Thymus (tissue), 11 donors: Measurements from ENCODE around the gene MED13L. TPM values are rescaled to one million over a fixed set of nuclear protein-coding genes. Genes with fewer than 3 reads are reported as not detected.

Experiments
- DNase-seq, 9 donors: peaks; one replicate each; pipeline ENCODE4 v3.0.0-alpha.2; 2013; ENCODE audit warnings: low spot score in 9 of 9, low read depth in 6 of 9, missing footprints in 1 of 9
- H3K27ac ChIP-seq, 2 donors: one replicate each; pipeline ENCODE4 v1.5.1; 2013; ENCODE audit warnings: control low read depth in 1 of 2, low read depth in 1 of 2, low read length in 1 of 2, mild to moderate bottlenecking in 1 of 2, moderate library complexity in 1 of 2
- H3K27me3 ChIP-seq, 2 donors: one replicate each; pipeline ENCODE4 v1.5.1; 2013; ENCODE audit warnings: low read length in 1 of 2; ENCODE audit not compliant: control insufficient read depth in 2 of 2, insufficient read depth in 1 of 2
- H3K36me3 ChIP-seq, 2 donors: one replicate each; pipeline ENCODE4 v1.5.1; 2013; ENCODE audit warnings: low read length in 1 of 2, mild to moderate bottlenecking in 1 of 2, moderate library complexity in 1 of 2; ENCODE audit not compliant: control insufficient read depth in 2 of 2, insufficient read depth in 2 of 2
- H3K4me1 ChIP-seq, 2 donors: one replicate each; pipeline ENCODE4 v1.5.1; 2013; ENCODE audit warnings: low read length in 2 of 2; ENCODE audit not compliant: control insufficient read depth in 2 of 2, insufficient read depth in 2 of 2
- H3K4me3 ChIP-seq, 2 donors: one replicate each; pipeline ENCODE4 v1.5.1; 2013; ENCODE audit warnings: low read length in 2 of 2, control low read depth in 1 of 2, mild to moderate bottlenecking in 1 of 2
- H3K9me3 ChIP-seq, 2 donors: one replicate each; pipeline ENCODE4 v1.5.1; 2013; ENCODE audit warnings: low read length in 1 of 2, mild to moderate bottlenecking in 1 of 2; ENCODE audit not compliant: control insufficient read depth in 2 of 2, insufficient read depth in 1 of 2
- WGBS: extraction: QIAGEN DNeasy Blood & Tissue Kit; methylation state at CpG from one replicate; pipeline ENCODE4 v1.1.7; 2013; 5-methylcytosine and 5-hydroxymethylcytosine counted together
- polyA plus RNA-seq: library from polyadenylated mRNA; stranded (reverse); fragments of 200-250 nt; gene quantifications from one replicate; pipeline ENCODE4 v1.2.3, GENCODE V29; 2013
- total RNA-seq: library from RNA; stranded (reverse); fragments of 120-200 nt; gene quantifications from one replicate; pipeline ENCODE4 v1.2.4, GENCODE V29; 2013
- donor health status: healthy.

MED13L gene
- total and polyA plus RNA-seq, 2 donors = 34.0 to 141 TPM

DNA sequence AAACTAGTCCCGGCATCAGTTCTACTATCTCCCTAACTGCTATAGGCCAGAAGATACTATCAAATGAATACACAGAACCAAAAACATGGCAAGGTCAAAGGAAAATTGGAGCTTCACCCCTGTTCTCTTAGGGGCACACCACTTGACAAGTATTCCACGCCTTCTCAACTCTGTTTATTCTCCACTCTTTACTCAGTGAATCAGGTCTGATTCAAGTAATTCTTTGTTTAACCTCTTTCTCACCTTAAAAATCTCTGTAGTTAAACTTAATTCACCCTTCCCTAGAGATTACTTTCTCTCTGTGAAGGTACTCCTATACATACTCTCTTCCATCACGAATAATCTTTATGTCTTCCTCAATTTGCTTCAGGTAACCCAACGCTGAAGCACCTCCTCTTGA, 248.9 kb downstream of the MED13L start:
- Histone ChIP-seq H3K4me1 (peaks cover 0 to 3% of the 10 kb centered on the region in 2 donors), H3K27me3 (no peaks in the 10 kb centered on the region), H3K4me3 (no peak overlapping the region), H3K9me3 (peaks cover 0 to 4% of the 10 kb centered on the region in 2 donors), H3K27ac (no peak overlapping the region), H3K36me3 (no peaks in the 10 kb centered on the region)
- over 99% methylated on average over 4 of the region's 4 CpGs for WGBS
- DNase-seq = no peak

DNA sequence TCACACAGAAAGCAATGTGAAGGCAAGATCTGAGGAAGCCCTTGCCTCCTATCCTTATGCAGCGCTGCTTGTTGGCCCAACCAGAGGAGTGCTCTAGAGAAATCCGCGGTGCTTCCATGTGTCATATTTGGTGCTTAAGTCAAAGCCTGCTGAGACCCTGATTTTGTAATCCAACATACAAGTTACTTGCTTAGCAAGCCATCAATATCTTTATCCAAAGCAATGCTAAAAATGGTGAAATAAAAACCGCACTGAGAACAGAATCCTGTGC, 250.0 kb downstream of the MED13L start:
- DNase-seq = no peak
- peaks cover 0 to 3% of the 10 kb centered on the region in 2 donors for H3K4me1 ChIP-seq
- 98% methylated on average over 4 of the region's 4 CpGs for WGBS
- H3K27ac ChIP-seq = no peak overlapping the region
- H3K36me3 ChIP-seq = peaks cover 0 to 3% of the 10 kb centered on the region in 2 donors
- no peaks in the 10 kb centered on the region for H3K27me3 ChIP-seq
- H3K9me3 ChIP-seq = peaks cover 0 to 4% of the 10 kb centered on the region in 2 donors
- no peak overlapping the region for H3K4me3 ChIP-seq

GRCh38 chr12:116026768-116027550, 250.5 kb downstream of the MED13L start:
- 91% methylated on average over 7 of the region's 7 CpGs for WGBS
- H3K36me3 ChIP-seq = peaks cover 3 to 7% of the 10 kb centered on the region in 2 donors
- H3K27me3 ChIP-seq = no peaks in the 10 kb centered on the region
- H3K4me3 ChIP-seq = no peak overlapping the region
- no peak for DNase-seq
- H3K9me3 ChIP-seq = peaks cover 0 to 4% of the 10 kb centered on the region in 2 donors
- H3K4me1 ChIP-seq = peaks cover 0 to 3% of the 10 kb centered on the region in 2 donors
- H3K27ac ChIP-seq = no peak overlapping the region

GRCh38 chr12:116026346-116026745, 251.1 kb downstream of the MED13L start:
- Histone ChIP-seq H3K27me3 (no peaks in the 10 kb centered on the region), H3K27ac (no peak overlapping the region), H3K9me3 (peaks cover 0 to 4% of the 10 kb centered on the region in 2 donors), H3K4me1 (peaks cover 0 to 3% of the 10 kb centered on the region in 2 donors), H3K36me3 (peaks cover 3 to 7% of the 10 kb centered on the region in 2 donors), H3K4me3 (no peak overlapping the region)
- DNase-seq = peak in 1 of 9 donors; percentile 13

DNA sequence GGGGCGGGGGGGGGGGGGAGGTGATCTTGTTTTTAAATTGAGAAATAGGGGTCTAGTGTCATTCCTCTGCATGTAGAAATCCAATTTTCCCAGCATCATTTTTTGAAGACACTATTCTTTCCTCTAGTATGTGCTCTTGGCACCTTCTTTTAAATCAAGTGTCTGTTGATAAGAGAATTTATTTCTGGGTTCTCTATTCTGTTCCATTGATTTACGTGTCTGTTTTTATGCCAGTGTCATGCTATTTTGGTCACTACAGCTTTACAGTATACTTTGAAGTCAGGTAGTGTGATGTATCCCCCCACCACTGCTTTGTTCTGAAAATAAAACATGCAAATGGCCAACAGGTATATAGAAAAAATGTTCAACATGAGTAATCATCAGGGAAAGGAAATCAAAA, 252.7 kb downstream of the MED13L start:
- H3K9me3 ChIP-seq = no peaks in the 10 kb centered on the region
- H3K4me3 ChIP-seq = no peak overlapping the region
- H3K36me3 ChIP-seq = peaks cover 4 to 13% of the 10 kb centered on the region in 2 donors
- no peak overlapping the region for H3K27ac ChIP-seq
- no peak for DNase-seq
- H3K4me1 ChIP-seq = peaks cover 0 to 3% of the 10 kb centered on the region in 2 donors
- H3K27me3 ChIP-seq = no peaks in the 10 kb centered on the region
- WGBS = 68% methylated on average over 2 of the region's 2 CpGs

DNA sequence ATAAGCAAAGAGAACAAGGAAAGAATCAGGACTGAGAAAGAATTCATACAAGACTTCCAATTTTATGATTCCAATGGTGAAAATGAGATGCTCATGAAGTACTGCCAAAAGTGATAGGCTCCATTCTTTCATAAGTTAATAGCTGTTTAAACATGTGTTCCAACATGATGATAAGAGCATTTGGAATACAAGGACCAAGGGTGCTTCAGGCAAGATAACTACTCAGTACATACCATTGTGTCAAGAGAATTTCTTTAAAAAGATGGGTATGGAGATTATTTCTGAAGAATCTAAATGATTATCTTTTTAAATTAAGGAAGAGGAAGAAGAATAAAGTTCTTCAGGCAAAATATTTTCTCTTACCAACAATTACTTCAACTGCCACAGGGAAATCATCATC, 258.1 kb downstream of the MED13L start:
- Histone ChIP-seq H3K4me1 (no peaks in the 10 kb centered on the region), H3K27ac (no peak overlapping the region), H3K36me3 (peaks cover 20 to 55% of the 10 kb centered on the region in 2 donors), H3K9me3 (no peaks in the 10 kb centered on the region), H3K27me3 (no peaks in the 10 kb centered on the region), H3K4me3 (no peak overlapping the region)
- no peak for DNase-seq

GRCh38 chr12:116018282-116018681, 259.2 kb downstream of the MED13L start:
- DNase-seq = no peak
- Histone ChIP-seq H3K4me1 (no peaks in the 10 kb centered on the region), H3K27me3 (no peaks in the 10 kb centered on the region), H3K27ac (no peak overlapping the region), H3K36me3 (peaks cover 20 to 64% of the 10 kb centered on the region in 2 donors), H3K4me3 (no peak overlapping the region), H3K9me3 (no peaks in the 10 kb centered on the region)
- 94% methylated on average over 2 of the region's 2 CpGs for WGBS

- peaks cover 32 to 78% of the 10 kb centered on the region in 2 donors for H3K36me3 ChIP-seq
These were observed 262.0 kb downstream of the MED13L start for GRCh38 chr12:116015525-116015924.

DNA sequence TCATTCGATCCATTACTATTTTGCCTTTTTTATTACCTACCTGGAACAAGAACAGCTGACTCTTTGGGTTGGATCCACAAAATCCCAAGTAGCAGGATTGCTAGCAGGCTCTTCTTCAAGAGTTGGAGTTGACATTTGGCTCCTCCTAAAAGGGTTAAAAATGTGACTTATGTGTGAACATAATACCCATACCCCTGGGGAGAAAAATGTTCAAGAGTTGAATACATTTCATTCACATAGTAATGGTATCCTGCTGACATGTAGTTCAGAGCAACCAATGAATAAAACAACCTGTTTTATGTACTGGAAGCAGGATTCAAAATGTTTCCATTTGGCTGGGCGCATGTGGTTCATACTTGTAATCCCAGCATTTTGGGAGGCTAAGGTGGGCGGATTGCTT, 264.7 kb downstream of the MED13L start:
- peaks cover 41 to 82% of the 10 kb centered on the region in 2 donors for H3K36me3 ChIP-seq
- no peak overlapping the region for H3K4me3 ChIP-seq
- 99% methylated on average over 3 of the region's 3 CpGs for WGBS
- H3K4me1 ChIP-seq = no peaks in the 10 kb centered on the region
- no peaks in the 10 kb centered on the region for H3K27me3 ChIP-seq
- no peaks in the 10 kb centered on the region for H3K9me3 ChIP-seq
- no peak for DNase-seq
- H3K27ac ChIP-seq = no peak overlapping the region

More at GRCh38 chr12:116015525-116015924, 262.0 kb downstream of the MED13L start:
- H3K27me3 ChIP-seq = no peaks in the 10 kb centered on the region
- H3K27ac ChIP-seq = no peak overlapping the region
- H3K4me3 ChIP-seq = no peak overlapping the region
- WGBS = 93% methylated on average over 1 of the region's 1 CpG
- H3K9me3 ChIP-seq = no peaks in the 10 kb centered on the region
- no peaks in the 10 kb centered on the region for H3K4me1 ChIP-seq
- peak in 4 of 9 donors; percentile 11 to 60 (median 24) for DNase-seq
